ENCODE data around the gene SOX1.

SOX1 gene

GRCh38 chr13:112083971-112084370 lies 17.0 kb downstream of the SOX1 start:
- TF ChIP-seq TAF1 (IDR thresholded peaks at IDR 0.05; ENCODE audit: borderline replicate concordance, insufficient read depth, low read length) = no peak
- TF ChIP-seq FOXP2 (optimal IDR thresholded peaks at IDR 0.05; ENCODE audit: borderline replicate concordance, extremely low read depth, extremely low read length, insufficient read depth) = no peak
- no peak for TF ChIP-seq SIN3A (IDR thresholded peaks at IDR 0.05; ENCODE audit: borderline replicate concordance, insufficient read depth, low read length)
- TF ChIP-seq REST (IDR thresholded peaks at IDR 0.05; ENCODE audit: insufficient read depth in 1 of 2, low read depth in 2 of 2, low read length in 2 of 2) = no peak
- TF ChIP-seq POLR2AphosphoS5 (IDR thresholded peaks at IDR 0.05; ENCODE audit: low read depth, low read length) = no peak

GRCh38 chr13:112092453-112092852 lies 25.5 kb downstream of the SOX1 start:
- TF ChIP-seq SIN3A (IDR thresholded peaks at IDR 0.05; ENCODE audit: borderline replicate concordance, insufficient read depth, low read length) (no peak), FOXP2 (optimal IDR thresholded peaks at IDR 0.05; ENCODE audit: borderline replicate concordance, extremely low read depth, extremely low read length, insufficient read depth) (no peak), REST (IDR thresholded peaks at IDR 0.05; ENCODE audit: insufficient read depth in 1 of 2, low read depth in 2 of 2, low read length in 2 of 2) (no peak)

GRCh38 chr13:112095354-112095753 lies 28.4 kb downstream of the SOX1 start:
- TF ChIP-seq TAF1 (IDR thresholded peaks at IDR 0.05; ENCODE audit: borderline replicate concordance, insufficient read depth, low read length) = no peak
- no peak for TF ChIP-seq FOXP2 (optimal IDR thresholded peaks at IDR 0.05; ENCODE audit: borderline replicate concordance, extremely low read depth, extremely low read length, insufficient read depth)
- no peak for TF ChIP-seq SIN3A (IDR thresholded peaks at IDR 0.05; ENCODE audit: borderline replicate concordance, insufficient read depth, low read length)
- no peak for TF ChIP-seq POLR2AphosphoS5 (IDR thresholded peaks at IDR 0.05; ENCODE audit: low read depth, low read length)
- TF ChIP-seq REST (IDR thresholded peaks at IDR 0.05; ENCODE audit: insufficient read depth in 1 of 2, low read depth in 2 of 2, low read length in 2 of 2) = no peak

- TF ChIP-seq FOXP2 (optimal IDR thresholded peaks at IDR 0.05; ENCODE audit: borderline replicate concordance, extremely low read depth, extremely low read length, insufficient read depth) (no peak), TAF1 (IDR thresholded peaks at IDR 0.05; ENCODE audit: borderline replicate concordance, insufficient read depth, low read length) (no peak), REST (IDR thresholded peaks at IDR 0.05; ENCODE audit: insufficient read depth in 1 of 2, low read depth in 2 of 2, low read length in 2 of 2) (no peak), SIN3A (IDR thresholded peaks at IDR 0.05; ENCODE audit: borderline replicate concordance, insufficient read depth, low read length) (no peak), POLR2AphosphoS5 (IDR thresholded peaks at IDR 0.05; ENCODE audit: low read depth, low read length) (no peak)
Observed at GRCh38 chr13:112096959-112097358, 30.0 kb downstream of the SOX1 start.

GRCh38 chr13:112097770-112098169 lies 30.8 kb downstream of the SOX1 start:
- TF ChIP-seq REST (IDR thresholded peaks at IDR 0.05; ENCODE audit: insufficient read depth in 1 of 2, low read depth in 2 of 2, low read length in 2 of 2) (no peak), SIN3A (IDR thresholded peaks at IDR 0.05; ENCODE audit: borderline replicate concordance, insufficient read depth, low read length) (no peak), TAF1 (IDR thresholded peaks at IDR 0.05; ENCODE audit: borderline replicate concordance, insufficient read depth, low read length) (no peak), POLR2AphosphoS5 (IDR thresholded peaks at IDR 0.05; ENCODE audit: low read depth, low read length) (no peak), FOXP2 (optimal IDR thresholded peaks at IDR 0.05; ENCODE audit: borderline replicate concordance, extremely low read depth, extremely low read length, insufficient read depth) (no peak)

Measured in PFSK-1 (cell line).